DND-41 (cell line): ENCODE data around the gene SYNDIG1.

ENCODE experiments used
- ATAC-seq: fragments of 200-7000 bp; cut with Tn5 transposase; 3 replicates; pipeline ENCODE4 v1.9.1; 2021; ENCODE audit warnings: low read depth; ENCODE audit not compliant: insufficient read depth
- DNase-seq: peaks from one replicate; pipeline ENCODE4 v3.0.0-alpha.2; 2020
- H2AFZ ChIP-seq: 2 replicates; pipeline ENCODE4 v1.6.0; 2012; ENCODE audit warnings: low read depth, low read length
- H3K27ac ChIP-seq: 2 replicates; pipeline ENCODE4 v1.5.1; 2012; ENCODE audit warnings: low read length, inconsistent platforms
- H3K27me3 ChIP-seq: fragments of 200-600 bp; sonication (generic); 2 replicates; pipeline ENCODE4 v1.6.0; 2012; ENCODE audit warnings: low read length, mild to moderate bottlenecking, inconsistent platforms; ENCODE audit not compliant: insufficient read depth, poor library complexity
- H3K36me3 ChIP-seq: 2 replicates; pipeline ENCODE4 v1.5.1; 2012; ENCODE audit warnings: low read length, inconsistent platforms; ENCODE audit not compliant: insufficient read depth
- H3K4me1 ChIP-seq: 2 replicates; pipeline ENCODE4 v1.5.1; 2012; ENCODE audit warnings: mild to moderate bottlenecking, low read length; ENCODE audit not compliant: insufficient read depth
- H3K4me2 ChIP-seq: 2 replicates; pipeline ENCODE4 v1.6.0; 2012; ENCODE audit warnings: mild to moderate bottlenecking, moderate library complexity, low read length, inconsistent platforms; ENCODE audit not compliant: insufficient read depth
- H3K4me3 ChIP-seq, 2 experiments: fragments of 200-600 bp in 1 of 2; shearing (Covaris generic) in 1 of 2; 2 replicates each; pipeline ENCODE4 v1.5.1; 2012 to 2016; ENCODE audit warnings: inconsistent platforms in 2 of 2, low read length in 2 of 2, mild to moderate bottlenecking in 2 of 2, low read depth in 1 of 2, moderate library complexity in 1 of 2
- H3K79me2 ChIP-seq: 2 replicates; pipeline ENCODE4 v1.6.0; 2012; ENCODE audit warnings: low read length, inconsistent platforms; ENCODE audit not compliant: insufficient read depth
- H3K9ac ChIP-seq: 2 replicates; pipeline ENCODE4 v1.6.0; 2012; ENCODE audit warnings: low read depth, mild to moderate bottlenecking, inconsistent platforms, low read length, moderate library complexity
- H3K9me3 ChIP-seq: 2 replicates; pipeline ENCODE4 v1.5.1; 2012; ENCODE audit warnings: low read length, moderate library complexity, mild to moderate bottlenecking, inconsistent platforms; ENCODE audit not compliant: insufficient read depth, severe bottlenecking
- H4K20me1 ChIP-seq: 2 replicates; pipeline ENCODE4 v1.6.0; 2012; ENCODE audit warnings: low read length; ENCODE audit not compliant: insufficient read depth
- EZH2 ChIP-seq: IDR thresholded peaks from 3 replicates; pipeline ENCODE4 v1.6.1; 2012; ENCODE audit warnings: borderline replicate concordance, low read depth, mild to moderate bottlenecking, moderate library complexity, low read length, inconsistent platforms; ENCODE audit not compliant: severe bottlenecking
- TF ChIP-seq, protein P1 (sequence below): IDR thresholded peaks from 2 replicates; pipeline ENCODE4 v1.5.1; 2012; ENCODE audit warnings: borderline replicate concordance, low read length, moderate library complexity, mild to moderate bottlenecking; ENCODE audit not compliant: poor library complexity, severe bottlenecking; ENCODE audit errors: extremely low read depth

SYNDIG1 gene

DNA sequence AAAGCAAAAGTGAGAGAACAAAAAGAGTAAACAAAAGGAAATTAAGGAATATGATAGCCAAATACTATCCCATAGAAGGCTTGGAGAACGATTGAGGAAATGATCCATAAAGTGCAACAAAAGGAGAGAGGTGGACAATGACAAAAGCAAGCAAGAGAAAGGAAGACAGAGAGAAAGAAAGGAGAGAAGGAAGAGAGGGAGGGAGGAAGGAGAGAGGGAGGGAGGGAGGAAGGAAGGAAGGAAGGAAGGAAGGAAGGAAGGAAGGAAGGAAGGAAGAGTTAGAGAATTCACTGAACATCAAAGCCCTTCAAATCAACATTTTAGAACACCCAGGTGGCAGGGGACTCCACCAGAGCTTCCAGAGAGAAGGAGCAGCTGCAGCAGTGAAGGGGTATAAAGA is 185.0 kb downstream of the SYNDIG1 start:
- H3K27me3 ChIP-seq = no peaks in the 10 kb centered on the region
- no peaks in the 10 kb centered on the region for H3K36me3 ChIP-seq
- H2AFZ ChIP-seq = no peak overlapping the region
- H4K20me1 ChIP-seq = no peaks in the 10 kb centered on the region
- no peak overlapping the region for H3K27ac ChIP-seq
- no peak overlapping the region for H3K4me3 ChIP-seq
- no peak for TF ChIP-seq EZH2
- TF ChIP-seq, protein P1, sequence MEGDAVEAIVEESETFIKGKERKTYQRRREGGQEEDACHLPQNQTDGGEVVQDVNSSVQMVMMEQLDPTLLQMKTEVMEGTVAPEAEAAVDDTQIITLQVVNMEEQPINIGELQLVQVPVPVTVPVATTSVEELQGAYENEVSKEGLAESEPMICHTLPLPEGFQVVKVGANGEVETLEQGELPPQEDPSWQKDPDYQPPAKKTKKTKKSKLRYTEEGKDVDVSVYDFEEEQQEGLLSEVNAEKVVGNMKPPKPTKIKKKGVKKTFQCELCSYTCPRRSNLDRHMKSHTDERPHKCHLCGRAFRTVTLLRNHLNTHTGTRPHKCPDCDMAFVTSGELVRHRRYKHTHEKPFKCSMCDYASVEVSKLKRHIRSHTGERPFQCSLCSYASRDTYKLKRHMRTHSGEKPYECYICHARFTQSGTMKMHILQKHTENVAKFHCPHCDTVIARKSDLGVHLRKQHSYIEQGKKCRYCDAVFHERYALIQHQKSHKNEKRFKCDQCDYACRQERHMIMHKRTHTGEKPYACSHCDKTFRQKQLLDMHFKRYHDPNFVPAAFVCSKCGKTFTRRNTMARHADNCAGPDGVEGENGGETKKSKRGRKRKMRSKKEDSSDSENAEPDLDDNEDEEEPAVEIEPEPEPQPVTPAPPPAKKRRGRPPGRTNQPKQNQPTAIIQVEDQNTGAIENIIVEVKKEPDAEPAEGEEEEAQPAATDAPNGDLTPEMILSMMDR = no peak
- ATAC-seq (no peak), DNase-seq (no peak)
- no peaks in the 10 kb centered on the region for H3K4me1 ChIP-seq
- H3K79me2 ChIP-seq = no peaks in the 10 kb centered on the region
- no peak overlapping the region for H3K4me2 ChIP-seq
- no peak overlapping the region for H3K9ac ChIP-seq
- H3K9me3 ChIP-seq = no peaks in the 10 kb centered on the region

DNA sequence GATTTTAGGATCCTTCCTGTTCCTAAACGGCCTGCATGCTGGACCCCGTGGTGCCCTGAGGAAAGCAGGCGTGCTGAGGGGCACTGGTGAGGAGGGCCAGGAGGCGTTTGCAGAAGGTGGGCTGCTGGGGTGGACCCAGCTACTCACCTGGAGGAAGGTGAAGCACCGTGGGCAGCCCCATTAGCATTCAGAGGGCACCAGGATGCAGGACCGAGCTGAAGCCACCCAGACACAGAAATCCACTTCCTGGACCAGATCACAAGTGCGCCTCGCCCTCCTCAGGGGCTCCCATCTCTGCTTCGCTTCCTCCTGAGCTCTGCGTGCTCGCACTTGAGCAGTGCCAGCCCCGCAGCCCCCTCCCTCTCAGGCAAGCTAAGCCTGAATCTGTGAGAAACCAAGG is 187.0 kb downstream of the SYNDIG1 start:
- no peak overlapping the region for H3K4me2 ChIP-seq
- DNase-seq = no peak
- no peaks in the 10 kb centered on the region for H4K20me1 ChIP-seq
- H3K79me2 ChIP-seq = no peaks in the 10 kb centered on the region
- no peak for ATAC-seq
- no peaks in the 10 kb centered on the region for H3K27me3 ChIP-seq
- H3K27ac ChIP-seq = no peak overlapping the region
- TF ChIP-seq, protein P1 = no peak
- TF ChIP-seq EZH2 = no peak
- H3K9me3 ChIP-seq = no peaks in the 10 kb centered on the region
- H3K9ac ChIP-seq = no peak overlapping the region
- no peaks in the 10 kb centered on the region for H3K36me3 ChIP-seq
- H3K4me1 ChIP-seq = no peaks in the 10 kb centered on the region
- H3K4me3 ChIP-seq = no peak overlapping the region
- H2AFZ ChIP-seq = no peak overlapping the region

DNA sequence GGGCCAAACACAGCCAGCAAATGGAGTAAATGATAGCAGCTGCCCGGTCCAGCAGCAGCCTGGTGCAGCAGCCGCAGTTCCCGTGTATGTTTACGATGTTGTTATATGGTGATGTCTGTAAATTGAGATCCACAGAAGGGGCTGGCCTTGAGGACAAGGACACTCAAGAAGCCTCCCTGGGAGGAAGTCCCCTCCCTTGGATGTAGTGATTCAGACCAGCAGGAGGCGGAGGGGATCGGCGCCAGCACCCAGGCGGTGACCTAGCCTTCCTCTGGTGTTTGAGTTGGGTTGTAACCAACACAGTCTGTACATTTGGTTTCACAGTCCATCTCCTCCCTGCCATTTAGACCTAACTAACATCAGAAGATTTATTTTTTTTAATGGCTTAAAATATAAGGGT is 187.8 kb downstream of the SYNDIG1 start:
- H3K4me3 ChIP-seq = no peak overlapping the region
- no peaks in the 10 kb centered on the region for H3K36me3 ChIP-seq
- no peaks in the 10 kb centered on the region for H3K27me3 ChIP-seq
- H3K9me3 ChIP-seq = no peaks in the 10 kb centered on the region
- no peaks in the 10 kb centered on the region for H3K79me2 ChIP-seq
- no peak for DNase-seq
- no peak overlapping the region for H3K27ac ChIP-seq
- TF ChIP-seq, protein P1 = no peak
- TF ChIP-seq EZH2 = no peak
- H4K20me1 ChIP-seq = no peaks in the 10 kb centered on the region
- H3K9ac ChIP-seq = no peak overlapping the region
- H3K4me1 ChIP-seq = no peaks in the 10 kb centered on the region
- no peak overlapping the region for H3K4me2 ChIP-seq
- ATAC-seq = no peak
- H2AFZ ChIP-seq = no peak overlapping the region

DNA sequence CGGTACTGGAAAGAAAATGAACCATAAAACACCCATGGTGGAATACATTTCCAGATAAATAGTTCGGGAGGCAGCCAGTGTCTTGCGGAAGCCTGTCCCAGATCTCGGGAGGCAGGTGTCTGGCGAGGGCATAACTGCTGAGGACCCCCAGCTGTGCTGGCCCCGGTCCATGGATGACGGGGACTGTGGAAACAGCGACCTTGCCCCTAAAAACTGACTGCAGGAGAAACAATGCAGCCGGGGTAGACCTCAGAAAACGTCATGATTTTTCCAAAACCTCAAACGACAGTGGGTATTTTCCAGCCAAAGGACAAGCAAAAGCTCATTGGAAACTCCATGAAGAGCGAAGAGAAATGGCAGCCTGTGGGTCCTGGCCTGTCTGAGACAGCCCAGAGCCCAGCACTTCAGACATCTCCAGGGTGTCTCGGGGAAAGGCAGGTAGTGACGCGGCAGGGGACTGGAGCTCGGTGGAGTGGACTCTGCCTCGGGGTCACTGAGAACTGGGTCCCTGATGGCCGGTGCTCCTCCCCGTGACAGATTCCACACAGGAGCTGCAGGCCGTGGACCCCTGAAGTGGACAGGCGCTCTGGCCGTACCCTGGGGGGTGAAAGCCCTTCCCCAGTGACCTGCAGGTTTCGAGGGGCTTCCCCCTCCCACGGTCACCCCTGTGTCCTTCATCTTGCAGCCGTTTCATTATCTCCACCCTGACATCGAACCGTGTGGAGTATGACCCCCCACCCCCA is 188.6 kb downstream of the SYNDIG1 start:
- DNase-seq (no peak), ATAC-seq (no peak)
- no peak overlapping the region for H3K4me2 ChIP-seq
- no peak overlapping the region for H2AFZ ChIP-seq
- H3K9me3 ChIP-seq = no peaks in the 10 kb centered on the region
- H3K4me1 ChIP-seq = no peaks in the 10 kb centered on the region
- H3K9ac ChIP-seq = no peak overlapping the region
- no peaks in the 10 kb centered on the region for H3K27me3 ChIP-seq
- H3K27ac ChIP-seq = no peak overlapping the region
- H4K20me1 ChIP-seq = no peaks in the 10 kb centered on the region
- no peak overlapping the region for H3K4me3 ChIP-seq
- H3K79me2 ChIP-seq = no peaks in the 10 kb centered on the region
- no peaks in the 10 kb centered on the region for H3K36me3 ChIP-seq
- TF ChIP-seq, protein P1 = no peak
- no peak for TF ChIP-seq EZH2
